KMS-11 (cell line): ENCODE results near the gene RNF112.
"Not testable (repeated sequence)": the region's sequence is repeated elsewhere in the genome, so short reads cannot be mapped to it uniquely, and the experiment has no call there.

Experiments used
- H2AFZ ChIP-seq: fragments of 200-600 bp; sonication (generic); 2 replicates; pipeline ENCODE4 v1.6.1; 2016; ENCODE audit warnings: antibody characterized with exemption, mixed run types, low read depth
- H3K27ac ChIP-seq: fragments of 200-600 bp; sonication (generic); 2 replicates; pipeline ENCODE4 v1.6.1; 2016; ENCODE audit warnings: mild to moderate bottlenecking, mixed run types
- H3K27me3 ChIP-seq: fragments of 200-600 bp; sonication (generic); 2 replicates; pipeline ENCODE4 v1.6.1; 2017; ENCODE audit warnings: mild to moderate bottlenecking, low read depth, mixed run types, moderate library complexity; ENCODE audit not compliant: insufficient read depth
- H3K36me3 ChIP-seq: fragments of 200-600 bp; sonication (generic); 2 replicates; pipeline ENCODE4 v1.6.1; 2017; ENCODE audit warnings: mild to moderate bottlenecking, mixed run types; ENCODE audit not compliant: insufficient read depth
- H3K4me1 ChIP-seq: fragments of 200-600 bp; sonication (generic); 2 replicates; pipeline ENCODE4 v1.6.1; 2016; ENCODE audit warnings: mild to moderate bottlenecking, low read depth, mixed run types; ENCODE audit not compliant: poor library complexity, severe bottlenecking
- H3K4me2 ChIP-seq: fragments of 200-600 bp; sonication (generic); 2 replicates; pipeline ENCODE4 v1.7.0; 2016; ENCODE audit warnings: mild to moderate bottlenecking, mixed run types
- H3K4me3 ChIP-seq: fragments of 200-600 bp; sonication (generic); IDR thresholded peaks from 2 replicates; pipeline ENCODE4 v1.6.1; 2017; ENCODE audit warnings: low read depth, low read length, mixed read lengths; ENCODE audit not compliant: insufficient read depth
- H3K79me2 ChIP-seq: fragments of 200-600 bp; sonication (generic); 2 replicates; pipeline ENCODE4 v1.6.1; 2016; ENCODE audit warnings: low read depth, mixed run types; ENCODE audit not compliant: insufficient read depth
- H3K9ac ChIP-seq: fragments of 200-600 bp; sonication (generic); 2 replicates; pipeline ENCODE4 v1.6.1; 2016; ENCODE audit warnings: mild to moderate bottlenecking, mixed run types
- H4K20me1 ChIP-seq: fragments of 200-600 bp; sonication (generic); 2 replicates; pipeline ENCODE4 v1.6.1; 2016; ENCODE audit warnings: mild to moderate bottlenecking, mixed run types; ENCODE audit not compliant: insufficient read depth
- CTCF ChIP-seq: fragments of 200-600 bp; sonication (generic); conservative IDR thresholded peaks from 2 replicates; pipeline ENCODE4 v1.6.1; 2017; ENCODE audit warnings: low read depth, mild to moderate bottlenecking, antibody characterized with exemption, low read length, moderate library complexity, mixed read lengths

Gene RNF112

DNA sequence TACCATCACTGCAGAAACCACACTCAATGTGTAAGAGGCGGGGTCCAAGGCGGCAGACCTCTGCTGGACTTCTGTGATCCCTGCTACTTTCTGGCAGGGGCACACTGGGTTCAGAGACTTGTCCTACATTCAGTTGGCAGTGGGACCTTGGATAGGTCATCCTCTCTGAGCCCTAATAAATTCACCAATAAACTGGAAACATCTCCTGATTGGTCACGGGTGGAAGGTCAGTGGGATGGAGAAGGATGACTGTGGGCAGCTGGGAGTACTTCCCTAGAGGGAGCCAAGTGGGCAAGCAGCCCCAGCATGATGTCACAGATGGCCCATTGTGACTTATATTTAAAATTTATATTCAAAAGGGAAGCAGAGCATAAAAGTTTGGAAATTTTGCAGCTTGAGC, 49.7 kb downstream of the RNF112 start:
- Histone ChIP-seq H2AFZ (no peak overlapping the region), H4K20me1 (no peaks in the 10 kb centered on the region), H3K36me3 (no peaks in the 10 kb centered on the region), H3K27me3 (no peaks in the 10 kb centered on the region), H3K27ac (no peak overlapping the region; the same call in 1 of the 2 replicates), H3K79me2 (no peaks in the 10 kb centered on the region), H3K4me2 (peak overlapping the region; percentile 29; the same call in 1 of the 2 replicates), H3K9ac (no peak overlapping the region), H3K4me1 (peaks cover 40% of the 10 kb centered on the region), H3K4me3 (no peak overlapping the region)
- TF ChIP-seq CTCF: no peak

- peaks cover 40% of the 10 kb centered on the region for H3K4me1 ChIP-seq
- H3K36me3 ChIP-seq: no peaks in the 10 kb centered on the region
- H2AFZ ChIP-seq: no peak overlapping the region
- H3K9ac ChIP-seq: no peak overlapping the region
- H4K20me1 ChIP-seq: no peaks in the 10 kb centered on the region
- H3K4me2 ChIP-seq: peak overlapping the region; percentile 29; the same call in 1 of the 2 replicates
- no peak for TF ChIP-seq CTCF
- no peaks in the 10 kb centered on the region for H3K27me3 ChIP-seq
- H3K4me3 ChIP-seq: no peak overlapping the region
- H3K79me2 ChIP-seq: no peaks in the 10 kb centered on the region
- peak overlapping the region; percentile 9; the same call in 1 of the 2 replicates for H3K27ac ChIP-seq
Measured at GRCh38 chr17:19461116-19461515, 50.1 kb downstream of the RNF112 start.

- H3K4me2 ChIP-seq: no peak overlapping the region; the same call in 1 of the 2 replicates
- H2AFZ ChIP-seq: no peak overlapping the region
- H3K27ac ChIP-seq: no peak overlapping the region; the same call in 1 of the 2 replicates
- H3K4me3 ChIP-seq: no peak overlapping the region
- H3K27me3 ChIP-seq: no peaks in the 10 kb centered on the region
- no peaks in the 10 kb centered on the region for H3K79me2 ChIP-seq
- H3K9ac ChIP-seq: no peak overlapping the region
- TF ChIP-seq CTCF: no peak
- H3K4me1 ChIP-seq: peaks cover 40% of the 10 kb centered on the region
- no peaks in the 10 kb centered on the region for H3K36me3 ChIP-seq
- H4K20me1 ChIP-seq: no peaks in the 10 kb centered on the region
Measured at GRCh38 chr17:19461681-19462080, 50.6 kb downstream of the RNF112 start.

DNA sequence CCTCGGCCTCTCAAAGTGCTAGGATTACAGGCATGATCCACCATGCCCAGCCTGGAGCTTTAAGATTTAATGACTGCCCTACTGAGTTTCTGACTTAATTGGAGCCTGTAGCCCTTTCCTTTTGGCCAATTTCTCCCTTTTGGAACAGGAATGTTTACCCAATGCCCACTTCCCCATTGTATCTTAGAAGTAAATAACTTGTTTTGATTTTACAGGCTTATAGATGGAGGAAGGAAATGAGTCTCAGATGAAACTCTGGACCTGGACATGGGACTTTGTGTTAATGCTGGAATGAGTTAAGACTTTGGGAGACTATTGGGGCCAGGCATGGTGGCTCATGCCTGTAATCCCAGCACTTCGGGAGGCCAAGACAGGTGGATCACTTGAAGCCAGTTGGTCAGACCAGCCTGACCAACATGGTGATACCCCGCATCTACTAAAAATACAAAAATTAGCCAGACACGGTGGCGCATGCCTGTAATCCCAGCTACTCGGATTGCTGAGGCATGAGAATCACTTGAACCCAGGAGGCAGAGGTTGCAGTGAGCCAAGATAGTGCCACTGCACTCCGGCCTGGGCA, 51.5 kb downstream of the RNF112 start:
- not testable (repeated sequence) for H3K4me2 ChIP-seq, H3K4me3 ChIP-seq, H3K27me3 ChIP-seq, H4K20me1 ChIP-seq, H3K36me3 ChIP-seq, H2AFZ ChIP-seq, H3K79me2 ChIP-seq, H3K27ac ChIP-seq, H3K9ac ChIP-seq
- peaks cover 40% of the 10 kb centered on the region for H3K4me1 ChIP-seq
